ENCODE data around the gene LAMTOR5.

LAMTOR5 gene

DNA sequence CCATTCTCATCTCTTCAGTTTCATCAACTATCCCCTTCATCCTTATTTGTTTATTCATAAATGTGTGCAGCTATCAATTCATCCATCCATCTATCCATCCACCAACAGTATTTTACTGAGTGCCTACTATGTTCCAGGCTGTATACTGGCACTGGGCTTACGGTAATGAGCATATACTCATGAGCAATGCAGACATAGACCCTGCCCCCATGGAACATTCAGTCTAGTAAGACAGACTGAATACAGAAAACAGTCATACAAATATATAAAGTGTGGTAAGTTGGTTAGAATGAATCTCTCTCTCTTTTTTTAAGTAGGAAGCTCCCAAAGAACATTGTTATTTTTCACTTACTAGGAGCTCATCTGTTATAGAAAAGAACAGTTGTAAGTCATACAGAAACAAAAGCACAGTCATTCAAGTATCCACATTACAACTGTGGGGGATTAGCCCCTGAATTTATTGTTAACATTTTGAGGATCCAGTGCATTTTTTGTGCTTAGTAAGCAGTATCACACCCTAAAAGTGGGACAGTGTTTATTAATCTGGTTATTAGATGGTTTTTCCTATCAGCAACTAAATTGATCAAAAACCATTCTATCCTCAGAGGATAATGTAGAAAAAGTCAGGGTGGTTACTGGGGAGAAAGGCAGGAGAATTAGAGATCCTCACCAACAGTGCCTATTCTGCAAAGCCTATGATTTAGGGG, 20.3 kb downstream of the LAMTOR5 start:
- DNase-seq (ENCODE audit: low read depth in 2 of 2): no peak

DNA sequence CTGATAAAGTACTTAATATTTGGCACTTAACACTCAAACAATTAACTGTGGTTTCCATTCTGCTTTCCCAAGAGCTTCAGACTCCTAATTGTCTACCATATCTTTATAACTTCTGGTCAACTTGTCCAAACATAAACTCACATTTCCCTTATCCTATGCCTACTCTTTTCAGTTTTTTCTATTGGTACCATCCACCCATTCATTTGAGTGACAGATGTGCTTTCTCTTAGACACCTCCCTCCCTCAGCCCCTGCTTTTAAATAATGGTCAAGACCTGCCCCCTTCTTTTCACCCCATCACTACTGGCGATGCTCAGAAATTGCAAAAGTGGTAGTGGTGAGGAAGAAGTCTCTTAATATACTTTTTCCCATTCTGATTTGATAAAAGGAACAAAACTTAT, 22.1 kb downstream of the LAMTOR5 start:
- no peak for DNase-seq (ENCODE audit: low read depth in 2 of 2)

DNA sequence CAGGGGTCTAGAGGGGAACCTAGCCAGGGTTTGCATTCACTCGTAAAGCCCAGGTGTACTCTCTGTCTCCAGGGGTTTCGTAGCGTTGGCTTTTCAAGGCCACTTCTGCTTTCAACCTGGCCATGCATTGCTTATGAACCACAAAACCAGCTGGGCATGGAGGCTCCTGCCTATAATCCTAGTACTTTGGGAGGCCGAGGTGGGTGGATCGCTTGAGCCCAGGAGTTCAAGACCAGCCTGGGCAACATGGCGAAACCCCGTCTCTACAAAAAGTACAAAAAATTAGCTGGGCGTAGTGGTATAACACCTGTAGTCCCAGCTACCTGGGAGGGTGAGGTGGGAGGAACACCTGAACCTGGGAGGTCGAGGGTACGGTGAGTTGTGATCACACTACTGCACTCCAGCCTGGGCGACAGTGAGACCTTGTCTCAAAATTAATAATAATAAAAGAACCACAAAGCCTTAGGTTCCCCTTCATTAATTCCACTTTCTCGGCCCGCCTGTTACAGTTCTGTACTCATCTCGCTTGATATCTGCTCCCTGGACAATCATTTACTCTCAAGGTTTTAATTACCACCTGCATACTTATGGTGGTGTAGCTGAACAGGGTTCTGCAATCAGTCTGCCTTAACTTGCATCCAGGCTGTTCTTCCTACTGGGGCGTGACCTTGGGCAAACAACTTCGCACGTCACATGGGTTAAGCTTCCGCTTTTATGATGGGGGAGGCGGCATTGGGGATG, 22.7 kb downstream of the LAMTOR5 start:
- DNase-seq (ENCODE audit: low read depth in 2 of 2): no peak

DNA sequence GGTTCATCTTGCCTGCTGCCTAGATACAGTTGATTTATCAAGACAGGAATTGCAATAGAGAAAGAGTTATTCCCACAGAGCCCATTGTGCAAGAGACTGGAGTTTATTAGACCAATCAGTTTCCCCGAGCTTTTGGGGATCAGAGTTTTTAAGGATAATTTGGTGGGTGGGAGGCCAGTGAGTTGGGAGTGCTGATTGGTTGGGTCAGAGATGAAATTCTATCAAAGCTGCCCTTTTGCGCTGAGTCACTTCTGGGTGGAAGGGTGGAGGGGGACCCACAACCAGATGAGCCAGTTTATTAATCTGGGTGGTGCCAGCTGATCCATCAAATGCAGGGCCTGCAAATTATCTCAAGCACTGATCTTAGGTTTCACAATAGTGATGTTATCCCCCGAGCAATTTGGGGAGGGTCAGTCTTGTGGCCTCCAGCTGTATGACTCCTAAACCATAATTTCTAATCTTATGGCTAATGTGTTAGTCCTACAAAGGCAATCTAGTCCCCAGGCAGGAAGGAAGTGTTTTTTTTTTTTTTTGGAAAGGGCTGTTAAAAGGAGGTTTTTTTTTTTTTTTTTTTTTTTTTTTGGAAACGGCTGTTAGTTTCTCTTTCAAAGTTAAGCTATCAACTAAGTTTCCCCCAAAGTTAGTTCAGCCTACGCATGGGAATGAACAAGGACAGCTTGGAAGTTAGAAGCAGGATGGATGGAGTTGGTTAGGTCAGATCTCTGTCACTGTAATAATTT, 24.1 kb downstream of the LAMTOR5 start:
- no peak for DNase-seq (ENCODE audit: low read depth in 2 of 2)

DNA sequence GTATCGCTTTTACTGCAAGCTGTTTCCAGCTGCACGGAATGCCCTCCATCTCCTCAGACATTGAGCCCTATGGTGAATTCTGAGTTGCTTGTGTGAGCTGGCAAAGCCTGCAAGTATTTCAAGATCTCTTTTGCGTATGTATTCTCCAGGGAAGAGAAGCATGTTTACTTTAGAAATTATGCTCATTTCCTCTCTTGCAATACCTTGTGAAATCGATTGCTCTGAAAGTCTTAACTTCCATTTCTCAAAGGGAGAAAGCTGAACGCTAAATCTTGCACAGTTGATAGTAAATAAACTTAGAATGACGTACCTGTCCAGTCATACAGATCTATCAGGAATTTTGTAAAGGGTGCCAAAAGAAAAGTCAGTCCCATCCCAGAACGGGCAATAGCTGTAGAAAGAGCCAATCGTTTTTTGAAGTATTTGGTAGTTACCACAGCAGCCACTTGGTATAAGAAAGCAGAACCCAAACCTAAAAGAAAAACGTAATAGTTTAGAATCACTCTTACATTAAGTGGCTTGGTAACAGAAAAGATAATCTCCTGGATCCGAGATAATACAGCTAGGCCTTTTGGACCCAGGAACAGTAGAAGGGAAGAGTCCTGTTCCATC, 26.7 kb downstream of the LAMTOR5 start:
- no peak for DNase-seq (ENCODE audit: low read depth in 2 of 2)

DNA sequence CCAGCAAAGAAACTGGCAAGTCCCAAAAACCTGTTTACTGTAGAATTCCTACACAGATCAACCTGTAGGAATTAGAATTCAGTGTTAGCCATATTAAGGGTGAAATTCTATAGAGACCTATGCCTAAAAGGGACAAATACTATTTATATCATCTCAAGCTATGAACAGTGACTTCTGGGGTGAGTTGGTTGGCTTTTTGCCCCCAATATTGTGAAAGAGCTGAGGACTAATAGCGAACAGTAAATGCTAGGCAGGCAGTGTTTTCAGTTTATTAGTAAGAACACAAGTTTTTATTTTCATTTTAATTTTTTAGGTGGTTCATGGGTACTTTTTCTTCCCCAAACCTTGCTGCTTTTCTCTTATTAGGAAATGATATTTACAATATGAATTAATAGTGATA, 32.0 kb downstream of the LAMTOR5 start:
- no peak for DNase-seq (ENCODE audit: low read depth in 2 of 2)

DNA sequence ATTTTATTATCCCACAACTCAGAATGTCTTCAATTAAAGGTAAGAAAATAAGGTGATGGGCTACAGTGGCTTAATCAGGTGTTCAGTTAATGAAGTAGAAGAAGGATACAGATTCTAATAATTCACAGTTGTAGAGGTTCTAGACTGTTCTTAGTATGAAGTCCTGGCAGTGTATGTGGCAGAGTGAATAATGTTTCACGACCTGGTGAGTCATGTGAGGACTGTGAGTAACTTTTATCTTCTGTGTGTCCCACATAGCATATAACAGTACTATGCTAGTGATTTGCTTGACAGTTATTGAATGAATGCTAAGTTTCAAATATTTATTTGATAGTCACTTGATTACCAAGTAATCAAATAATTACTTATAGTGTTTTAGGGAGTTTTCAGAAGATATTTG, 36.7 kb downstream of the LAMTOR5 start:
- no peak for DNase-seq (ENCODE audit: low read depth in 2 of 2)

DNA sequence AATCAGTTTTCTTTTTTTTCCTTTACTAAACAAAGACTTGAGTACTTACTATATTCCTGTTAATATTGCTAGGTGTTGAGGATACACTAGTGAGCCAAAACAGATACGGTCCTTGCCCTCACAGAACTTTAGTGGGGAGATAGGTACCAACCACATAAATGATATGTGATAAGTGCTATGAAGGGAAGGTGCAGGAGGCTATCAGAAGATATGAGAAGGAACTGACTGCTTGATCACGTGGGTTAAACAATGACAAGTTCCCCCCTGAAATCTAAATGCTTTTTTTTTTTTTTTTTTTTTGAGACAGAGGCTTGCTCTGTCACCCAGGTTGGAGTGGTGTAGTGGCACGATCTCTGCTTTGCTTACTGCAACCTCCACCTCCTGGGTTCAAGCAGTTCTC, 43.3 kb downstream of the LAMTOR5 start:
- DNase-seq (ENCODE audit: low read depth in 2 of 2): no peak

DNA sequence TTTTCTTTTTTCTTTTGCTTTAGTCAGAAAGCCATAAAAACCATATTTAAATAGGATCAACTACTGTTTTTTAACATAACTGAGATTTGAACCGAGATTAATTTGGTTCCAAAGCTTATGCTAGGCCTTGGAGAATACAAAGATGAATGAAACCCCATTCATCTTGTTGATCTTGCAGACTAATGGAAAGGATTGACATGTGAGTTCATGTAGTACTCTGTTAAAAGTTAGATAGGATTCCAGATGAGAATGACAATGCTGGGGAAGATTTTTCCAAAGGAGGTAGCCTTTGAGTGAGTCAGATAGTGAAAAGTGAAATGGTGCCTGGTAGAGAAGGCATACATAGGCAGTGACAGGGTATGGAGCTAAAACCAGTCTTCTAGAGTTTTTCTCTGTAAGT, 45.6 kb downstream of the LAMTOR5 start:
- no peak for DNase-seq (ENCODE audit: low read depth in 2 of 2)

DNA sequence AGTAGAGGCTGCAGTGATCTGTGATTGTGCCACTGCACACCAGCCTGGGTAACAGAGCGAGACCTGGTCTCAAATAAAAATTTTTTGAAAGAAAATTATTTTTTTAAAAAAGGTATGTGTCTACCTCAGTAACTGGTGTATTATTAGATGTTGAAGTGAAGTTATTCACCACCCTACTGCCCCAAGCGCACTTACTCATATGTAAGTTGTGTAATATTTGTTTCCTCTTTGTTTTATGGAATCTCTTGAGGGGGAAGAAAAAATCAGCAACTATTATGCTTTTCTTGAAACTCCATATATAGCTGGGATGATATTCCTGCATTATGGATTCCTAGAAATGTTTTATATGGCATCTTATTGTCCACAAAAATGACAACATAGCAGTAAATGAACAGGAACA, 47.1 kb downstream of the LAMTOR5 start:
- DNase-seq (ENCODE audit: low read depth in 2 of 2): no peak

DNA sequence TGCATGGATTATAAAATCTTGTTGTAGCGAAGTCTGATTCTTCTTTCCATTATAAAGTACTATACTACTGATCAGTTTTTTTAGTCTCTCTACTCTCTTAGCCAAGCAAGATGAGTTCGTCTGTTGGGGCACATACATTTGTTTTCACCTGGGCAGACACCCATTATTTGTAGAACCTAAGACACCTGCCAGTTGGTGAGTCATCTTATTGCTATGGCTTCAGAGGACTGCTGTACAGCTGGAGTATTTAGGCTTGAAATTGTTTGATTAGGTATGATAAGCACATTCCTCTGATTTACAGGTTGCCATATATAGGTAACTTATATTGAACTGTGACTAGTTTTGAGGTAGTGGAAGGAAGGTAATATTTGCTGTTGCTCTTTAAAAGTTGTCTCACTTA, 51.1 kb downstream of the LAMTOR5 start:
- DNase-seq (ENCODE audit: low read depth in 2 of 2): no peak

DNA sequence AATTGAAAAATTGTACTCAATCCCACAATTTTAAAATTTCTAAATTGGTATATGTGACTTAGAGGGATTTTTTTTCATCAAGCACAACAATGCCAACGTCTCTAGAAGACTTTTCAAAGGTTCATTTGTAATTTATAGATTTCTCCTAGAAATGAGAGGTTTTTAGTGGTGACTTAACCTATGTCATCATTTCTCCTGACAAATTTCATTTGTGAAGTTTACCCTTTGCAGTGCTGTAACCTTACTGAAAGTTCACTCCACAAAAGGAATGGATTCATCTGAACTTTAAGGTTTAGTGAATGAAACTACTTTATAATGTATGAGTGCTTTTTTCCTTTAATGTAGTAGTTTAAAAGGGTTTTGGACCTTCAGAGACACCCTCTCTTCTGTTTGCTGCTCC, 52.2 kb downstream of the LAMTOR5 start:
- no peak for DNase-seq (ENCODE audit: low read depth in 2 of 2)
